Skin of body (tissue), 2 donors: ENCODE results near the gene AMMECR1L. TPM values are rescaled to one million over a fixed set of nuclear protein-coding genes. Genes with fewer than 3 reads are reported as not detected.
"Not testable (repeated sequence)": the region's sequence is repeated elsewhere in the genome, so short reads cannot be mapped to it uniquely, and the experiment has no call there.

Experiments
- DNase-seq: peaks from one replicate; lab custom pipeline; 2025; lab: John Stamatoyannopoulos, UW
- total RNA-seq: library from RNA; depleted of rRNA; stranded (reverse); fragments of >200 nt; gene quantifications from one replicate; pipeline ENCODE4 v1.2.3, GENCODE V29; 2014

The AMMECR1L gene
- 12.1 TPM for total RNA-seq

GRCh38 chr2:127885780-127886592 lies at the start of gene AMMECR1L:
Gene AMMECR1L, minus strand, starts transcription at chr2:127885956. Its CDS starts 11,722 bp downstream, at chr2:127874234.
- not testable (repeated sequence) for DNase-seq

GRCh38 chr2:127935337-127935736 lies 49.6 kb upstream of the AMMECR1L start:
- DNase-seq, result no peak

GRCh38 chr2:127932199-127932876 lies 46.6 kb upstream of the AMMECR1L start:
- DNase-seq, result no peak

GRCh38 chr2:127929449-127929848 lies 43.7 kb upstream of the AMMECR1L start:
- DNase-seq, result no peak

GRCh38 chr2:127927384-127927783 lies 41.6 kb upstream of the AMMECR1L start:
- DNase-seq, result no peak

GRCh38 chr2:127917916-127918315 lies 32.2 kb upstream of the AMMECR1L start:
- no peak for DNase-seq

GRCh38 chr2:127913808-127914457 lies 28.2 kb upstream of the AMMECR1L start:
- DNase-seq, result no peak

GRCh38 chr2:127911737-127912136 lies 26.0 kb upstream of the AMMECR1L start:
- no peak for DNase-seq

- DNase-seq, result no peak
Observed at GRCh38 chr2:127910415-127910814, 24.7 kb upstream of the AMMECR1L start.

- DNase-seq, result no peak
Observed at GRCh38 chr2:127909019-127909418, 23.3 kb upstream of the AMMECR1L start.

- not testable (repeated sequence) for DNase-seq
Observed at GRCh38 chr2:127907733-127908400, 22.1 kb upstream of the AMMECR1L start.

- no peak for DNase-seq
Observed at GRCh38 chr2:127906206-127906926, 20.6 kb upstream of the AMMECR1L start.

GRCh38 chr2:127901339-127902056 lies 15.7 kb upstream of the AMMECR1L start:
- no peak for DNase-seq

- DNase-seq, result no peak
Observed at GRCh38 chr2:127897531-127898211, 11.9 kb upstream of the AMMECR1L start.

- no peak for DNase-seq
Observed at GRCh38 chr2:127893494-127893893, 7.7 kb upstream of the AMMECR1L start.

- DNase-seq, result no peak
Observed at GRCh38 chr2:127893033-127893432, 7.3 kb upstream of the AMMECR1L start.

GRCh38 chr2:127891811-127892210 lies 6.1 kb upstream of the AMMECR1L start:
- no peak for DNase-seq

GRCh38 chr2:127890756-127891155 lies 5.0 kb upstream of the AMMECR1L start:
- DNase-seq, result not testable (repeated sequence)

- no peak for DNase-seq
Observed at GRCh38 chr2:127888772-127889171, 3.0 kb upstream of the AMMECR1L start.

GRCh38 chr2:127887776-127888130 lies 2.0 kb upstream of the AMMECR1L start:
- no peak for DNase-seq
